K562 (cell line): ENCODE data around the gene VRK2. TPM values are rescaled to one million over a fixed set of nuclear protein-coding genes. Genes with fewer than 3 reads are reported as not detected.
A peak's percentile ranks its signal among the peaks of the same experiment; 100 is the strongest.

Source experiments
- CC2D1A ChIP-seq: fragments of 450-650 bp; IDR thresholded peaks from 2 replicates; pipeline ENCODE4 v1.6.1; 2017; ENCODE audit warnings: mild to moderate bottlenecking
- HDAC1 ChIP-seq, 2 experiments: fragments of 450-650 bp; IDR thresholded peaks; 2 replicates each; pipeline ENCODE4 v1.6.1; 2016 to 2017; ENCODE audit warnings: inconsistent platforms in 1 of 2, mild to moderate bottlenecking in 1 of 2, moderate library complexity in 1 of 2
- KAT8 ChIP-seq: fragments of 450-650 bp; IDR thresholded peaks from 2 replicates; pipeline ENCODE4 v1.6.1; 2016; ENCODE audit warnings: low read depth, mild to moderate bottlenecking
- RCOR1 ChIP-seq, 2 experiments: IDR thresholded peaks; 2 replicates each; pipeline ENCODE4 v1.6.1; 2012; ENCODE audit warnings: low read depth in 2 of 2, low read length in 2 of 2, borderline replicate concordance in 1 of 2, improper control_type of control experiment in 1 of 2
- TAF9B ChIP-seq: fragments of 450-650 bp; IDR thresholded peaks from 2 replicates; pipeline ENCODE4 v1.6.1; 2018; ENCODE audit warnings: mild to moderate bottlenecking; ENCODE audit not compliant: partially characterized antibody
- polyA plus RNA-seq, 8 experiments: library from polyadenylated mRNA; depleted of rRNA in 4 of 8; stranded (reverse) in 5 of 8; unstranded in 3 of 8; fragments of >200 nt; fragmentation: Nextera tagmentation in 2 of 8; fragmentation: Illumina TruSeq in 1 of 8; extraction: Ambion mirVana in 2 of 8; extraction: Trizol in 1 of 8; gene quantifications; 2 replicates each; pipeline versions ENCODE4 v1.2.1 to v1.2.3, GENCODE V29; 2011 to 2014; ENCODE audit warnings: inconsistent platforms in 1 of 8, missing spikeins in 1 of 8
- total RNA-seq, 7 experiments: library from RNA; depleted of rRNA in 6 of 7; stranded (reverse); fragments of >200 nt in 6 of 7; fragmentation: Illumina TruSeq in 2 of 7; extraction: Trizol in 2 of 7; gene quantifications; 2 replicates each; pipeline versions ENCODE4 v1.2.1 to v1.2.3, GENCODE V29; 2011 to 2021; ENCODE audit warnings: low replicate concordance in 1 of 7
- TF ChIP-seq, protein P1 (sequence below), 2 experiments: fragments of 450-650 bp; IDR thresholded peaks; 2 replicates each; pipeline ENCODE4 v1.6.1; 2016; ENCODE audit warnings: mild to moderate bottlenecking in 2 of 2, borderline replicate concordance in 1 of 2, low read depth in 1 of 2, moderate library complexity in 1 of 2
- TF ChIP-seq, protein P2 (sequence below), 2 experiments: fragments of 450-650 bp; IDR thresholded peaks; 2 replicates each; pipeline ENCODE4 v1.6.1; 2018; ENCODE audit warnings: mild to moderate bottlenecking in 2 of 2, low read depth in 1 of 2; ENCODE audit not compliant: partially characterized antibody in 2 of 2
- TF ChIP-seq, protein P3 (sequence below): fragments of 450-650 bp; IDR thresholded peaks from 2 replicates; pipeline ENCODE4 v1.6.1; 2016; ENCODE audit warnings: antibody characterized with exemption
- TF ChIP-seq, protein P4 (sequence below): fragments of 250-450 bp; sonication (Bioruptor Pico); IDR thresholded peaks from 2 replicates; pipeline ENCODE4 v1.8.0; 2022; ENCODE audit warnings: inconsistent platforms, mild to moderate bottlenecking, moderate library complexity, borderline replicate concordance

The VRK2 gene
- total and polyA plus RNA-seq, 9 of the 15 experiments (the other 6 are each of a cell fraction or from before 2014, with no cell fraction given): 22.6 to 49.2 (median 36.2) TPM

DNA sequence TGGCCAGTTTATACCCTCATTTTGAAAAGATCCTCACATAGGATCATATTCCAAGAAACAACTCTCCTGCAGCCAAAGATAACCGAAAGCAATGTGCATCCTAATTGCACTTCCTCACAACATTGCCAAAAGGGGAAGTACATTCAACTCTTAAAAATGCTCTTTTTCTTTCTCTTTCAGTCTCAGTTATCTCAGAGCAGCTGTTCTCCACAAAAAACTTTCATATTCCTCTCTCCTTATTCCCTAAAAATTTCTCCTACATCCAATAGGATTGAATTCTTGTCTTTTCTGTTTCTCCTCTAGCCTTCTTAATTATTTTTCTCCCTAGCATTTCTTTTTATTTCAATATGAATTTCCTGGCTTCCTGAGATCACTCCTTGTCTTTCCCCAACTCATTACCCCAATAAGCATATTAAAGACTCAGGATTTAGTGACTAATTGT is 7.4 kb upstream of the VRK2 start (continued):
- TF ChIP-seq, protein P1, sequence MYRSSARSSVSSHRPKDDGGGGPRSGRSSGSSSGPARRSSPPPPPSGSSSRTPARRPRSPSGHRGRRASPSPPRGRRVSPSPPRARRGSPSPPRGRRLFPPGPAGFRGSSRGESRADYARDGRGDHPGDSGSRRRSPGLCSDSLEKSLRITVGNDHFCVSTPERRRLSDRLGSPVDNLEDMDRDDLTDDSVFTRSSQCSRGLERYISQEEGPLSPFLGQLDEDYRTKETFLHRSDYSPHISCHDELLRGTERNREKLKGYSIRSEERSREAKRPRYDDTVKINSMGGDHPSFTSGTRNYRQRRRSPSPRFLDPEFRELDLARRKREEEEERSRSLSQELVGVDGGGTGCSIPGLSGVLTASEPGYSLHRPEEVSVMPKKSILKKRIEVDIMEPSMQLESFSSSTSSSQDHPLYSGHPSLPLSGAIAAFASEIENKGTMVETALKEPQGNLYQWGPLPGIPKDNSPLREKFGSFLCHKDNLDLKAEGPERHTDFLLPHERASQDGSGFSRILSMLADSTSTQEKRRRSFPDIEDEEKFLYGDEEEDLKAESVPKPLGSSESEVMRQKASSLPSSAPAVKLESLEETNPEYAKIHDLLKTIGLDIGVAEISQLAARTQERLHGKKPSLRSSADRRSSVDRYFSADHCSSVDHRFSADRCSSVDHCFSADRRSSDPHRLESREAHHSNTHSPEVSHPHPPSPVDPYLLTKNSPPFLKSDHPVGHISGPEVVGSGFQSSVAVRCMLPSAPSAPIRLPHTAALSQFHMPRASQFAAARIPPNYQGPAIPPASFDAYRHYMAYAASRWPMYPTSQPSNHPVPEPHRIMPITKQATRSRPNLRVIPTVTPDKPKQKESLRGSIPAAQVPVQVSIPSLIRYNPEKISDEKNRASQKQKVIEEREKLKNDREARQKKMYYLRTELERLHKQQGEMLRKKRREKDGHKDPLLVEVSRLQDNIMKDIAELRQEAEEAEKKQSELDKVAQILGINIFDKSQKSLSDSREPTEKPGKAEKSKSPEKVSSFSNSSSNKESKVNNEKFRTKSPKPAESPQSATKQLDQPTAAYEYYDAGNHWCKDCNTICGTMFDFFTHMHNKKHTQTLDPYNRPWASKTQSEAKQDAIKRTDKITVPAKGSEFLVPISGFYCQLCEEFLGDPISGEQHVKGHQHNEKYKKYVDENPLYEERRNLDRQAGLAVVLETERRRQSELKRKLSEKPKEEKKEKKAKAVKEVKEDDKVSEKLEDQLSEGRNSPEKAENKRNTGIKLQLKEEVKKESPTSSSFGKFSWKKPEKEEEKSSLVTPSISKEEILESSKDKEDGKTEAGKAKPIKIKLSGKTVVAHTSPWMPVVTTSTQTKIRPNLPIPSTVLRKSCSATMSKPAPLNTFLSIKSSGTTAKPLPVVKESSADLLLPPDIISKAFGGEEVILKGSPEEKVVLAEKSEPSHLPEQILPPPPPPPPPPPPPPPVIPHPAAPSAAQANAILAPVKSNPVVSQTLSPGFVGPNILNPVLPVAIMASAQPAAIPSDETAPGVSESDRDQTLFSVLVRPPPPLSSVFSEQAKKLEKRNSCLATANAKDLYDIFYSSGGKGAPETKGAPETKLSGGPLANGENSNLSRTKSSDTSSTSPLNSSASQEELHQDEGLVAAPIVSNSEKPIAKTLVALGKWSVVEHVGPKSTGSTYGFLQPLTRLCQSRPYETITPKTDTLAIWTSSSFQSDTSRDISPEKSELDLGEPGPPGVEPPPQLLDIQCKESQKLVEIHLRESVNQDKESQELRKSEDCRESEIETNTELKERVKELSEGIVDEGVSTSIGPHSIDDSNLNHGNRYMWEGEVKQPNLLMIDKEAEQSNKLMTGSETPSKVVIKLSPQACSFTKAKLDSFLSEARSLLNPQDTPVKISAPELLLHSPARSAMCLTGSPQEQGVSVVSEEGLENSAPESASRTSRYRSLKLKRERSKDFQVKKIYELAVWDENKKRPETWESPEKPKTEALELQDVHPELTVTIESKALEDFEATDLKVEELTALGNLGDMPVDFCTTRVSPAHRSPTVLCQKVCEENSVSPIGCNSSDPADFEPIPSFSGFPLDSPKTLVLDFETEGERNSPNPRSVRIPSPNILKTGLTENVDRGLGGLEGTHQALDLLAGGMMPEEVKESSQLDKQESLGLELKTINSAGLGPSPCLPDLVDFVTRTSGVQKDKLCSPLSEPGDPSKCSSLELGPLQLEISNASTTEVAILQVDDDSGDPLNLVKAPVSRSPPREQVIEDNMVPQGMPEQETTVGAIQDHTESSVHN (IDR thresholded peaks at IDR 0.05; ENCODE audit: borderline replicate concordance in 1 of 2, low read depth in 1 of 2): peak in 1 of 2 experiments; percentile 65; a peak in 1 of 4 replicates
- TF ChIP-seq CC2D1A (peak; percentile 87), KAT8 (no peak), TAF9B (peak; percentile 20), RCOR1 (IDR thresholded peaks at IDR 0.05; ENCODE audit: borderline replicate concordance in 1 of 2, low read depth in 2 of 2, low read length in 2 of 2) (peak in 1 of 2 experiments; percentile 77; a peak in 1 of 4 replicates), HDAC1 (IDR thresholded peaks at IDR 0.05) (peak in 1 of 2 experiments; percentile 33; a peak in 1 of 4 replicates)
- TF ChIP-seq, protein P2, sequence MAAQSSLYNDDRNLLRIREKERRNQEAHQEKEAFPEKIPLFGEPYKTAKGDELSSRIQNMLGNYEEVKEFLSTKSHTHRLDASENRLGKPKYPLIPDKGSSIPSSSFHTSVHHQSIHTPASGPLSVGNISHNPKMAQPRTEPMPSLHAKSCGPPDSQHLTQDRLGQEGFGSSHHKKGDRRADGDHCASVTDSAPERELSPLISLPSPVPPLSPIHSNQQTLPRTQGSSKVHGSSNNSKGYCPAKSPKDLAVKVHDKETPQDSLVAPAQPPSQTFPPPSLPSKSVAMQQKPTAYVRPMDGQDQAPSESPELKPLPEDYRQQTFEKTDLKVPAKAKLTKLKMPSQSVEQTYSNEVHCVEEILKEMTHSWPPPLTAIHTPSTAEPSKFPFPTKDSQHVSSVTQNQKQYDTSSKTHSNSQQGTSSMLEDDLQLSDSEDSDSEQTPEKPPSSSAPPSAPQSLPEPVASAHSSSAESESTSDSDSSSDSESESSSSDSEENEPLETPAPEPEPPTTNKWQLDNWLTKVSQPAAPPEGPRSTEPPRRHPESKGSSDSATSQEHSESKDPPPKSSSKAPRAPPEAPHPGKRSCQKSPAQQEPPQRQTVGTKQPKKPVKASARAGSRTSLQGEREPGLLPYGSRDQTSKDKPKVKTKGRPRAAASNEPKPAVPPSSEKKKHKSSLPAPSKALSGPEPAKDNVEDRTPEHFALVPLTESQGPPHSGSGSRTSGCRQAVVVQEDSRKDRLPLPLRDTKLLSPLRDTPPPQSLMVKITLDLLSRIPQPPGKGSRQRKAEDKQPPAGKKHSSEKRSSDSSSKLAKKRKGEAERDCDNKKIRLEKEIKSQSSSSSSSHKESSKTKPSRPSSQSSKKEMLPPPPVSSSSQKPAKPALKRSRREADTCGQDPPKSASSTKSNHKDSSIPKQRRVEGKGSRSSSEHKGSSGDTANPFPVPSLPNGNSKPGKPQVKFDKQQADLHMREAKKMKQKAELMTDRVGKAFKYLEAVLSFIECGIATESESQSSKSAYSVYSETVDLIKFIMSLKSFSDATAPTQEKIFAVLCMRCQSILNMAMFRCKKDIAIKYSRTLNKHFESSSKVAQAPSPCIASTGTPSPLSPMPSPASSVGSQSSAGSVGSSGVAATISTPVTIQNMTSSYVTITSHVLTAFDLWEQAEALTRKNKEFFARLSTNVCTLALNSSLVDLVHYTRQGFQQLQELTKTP (IDR thresholded peaks at IDR 0.05; ENCODE audit: low read depth in 1 of 2, partially characterized antibody in 2 of 2): peak in 1 of 2 experiments; percentile 14
- TF ChIP-seq, protein P3, sequence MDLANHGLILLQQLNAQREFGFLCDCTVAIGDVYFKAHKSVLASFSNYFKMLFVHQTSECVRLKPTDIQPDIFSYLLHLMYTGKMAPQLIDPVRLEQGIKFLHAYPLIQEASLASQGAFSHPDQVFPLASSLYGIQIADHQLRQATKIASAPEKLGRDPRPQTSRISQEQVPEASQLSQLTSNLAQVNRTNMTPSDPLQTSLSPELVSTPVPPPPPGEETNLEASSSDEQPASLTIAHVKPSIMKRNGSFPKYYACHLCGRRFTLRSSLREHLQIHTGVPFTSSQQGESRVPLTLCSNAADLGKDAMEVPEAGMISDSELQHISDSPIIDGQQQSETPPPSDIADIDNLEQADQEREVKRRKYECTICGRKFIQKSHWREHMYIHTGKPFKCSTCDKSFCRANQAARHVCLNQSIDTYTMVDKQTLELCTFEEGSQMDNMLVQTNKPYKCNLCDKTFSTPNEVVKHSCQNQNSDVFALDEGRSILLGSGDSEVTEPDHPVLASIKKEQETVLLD: no peak
- TF ChIP-seq, protein P4, sequence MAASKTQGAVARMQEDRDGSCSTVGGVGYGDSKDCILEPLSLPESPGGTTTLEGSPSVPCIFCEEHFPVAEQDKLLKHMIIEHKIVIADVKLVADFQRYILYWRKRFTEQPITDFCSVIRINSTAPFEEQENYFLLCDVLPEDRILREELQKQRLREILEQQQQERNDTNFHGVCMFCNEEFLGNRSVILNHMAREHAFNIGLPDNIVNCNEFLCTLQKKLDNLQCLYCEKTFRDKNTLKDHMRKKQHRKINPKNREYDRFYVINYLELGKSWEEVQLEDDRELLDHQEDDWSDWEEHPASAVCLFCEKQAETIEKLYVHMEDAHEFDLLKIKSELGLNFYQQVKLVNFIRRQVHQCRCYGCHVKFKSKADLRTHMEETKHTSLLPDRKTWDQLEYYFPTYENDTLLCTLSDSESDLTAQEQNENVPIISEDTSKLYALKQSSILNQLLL (CRISPR knock-in tag): no peak
